Dedifferentiated amniotic fluid mesenchymal stem cell (primary cell): Measurements from ENCODE around the gene GOLGA8O.
"Not testable (repeated sequence)": the region's sequence is repeated elsewhere in the genome, so short reads cannot be mapped to it uniquely, and the experiment has no call there.

Source experiments
- DNase-seq: peaks from one replicate; pipeline ENCODE4 v3.0.0-alpha.2; 2016; ENCODE audit errors: extremely low spot score

GOLGA8O gene, protein sequence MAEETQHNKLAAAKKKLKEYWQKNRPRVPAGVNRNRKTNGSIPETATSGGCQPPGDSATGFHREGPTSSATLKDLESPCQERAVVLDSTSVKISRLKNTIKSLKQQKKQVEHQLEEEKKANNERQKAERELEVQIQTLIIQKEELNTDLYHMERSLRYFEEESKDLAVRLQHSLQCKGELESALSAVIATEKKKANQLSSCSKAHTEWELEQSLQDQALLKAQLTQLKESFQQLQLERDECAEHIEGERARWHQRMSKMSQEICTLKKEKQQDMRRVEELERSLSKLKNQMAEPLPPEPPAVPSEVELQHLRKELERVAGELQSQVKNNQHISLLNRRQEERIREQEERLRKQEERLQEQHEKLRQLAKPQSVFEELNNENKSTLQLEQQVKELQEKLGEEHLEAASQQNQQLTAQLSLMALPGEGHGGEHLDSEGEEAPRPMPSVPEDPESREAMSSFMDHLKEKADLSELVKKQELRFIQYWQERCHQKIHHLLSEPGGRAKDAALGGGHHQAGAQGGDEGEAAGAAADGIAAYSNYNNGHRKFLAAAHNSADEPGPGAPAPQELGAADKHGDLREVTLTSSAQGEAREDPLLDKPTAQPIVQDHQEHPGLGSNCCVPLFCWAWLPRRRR

DNA sequence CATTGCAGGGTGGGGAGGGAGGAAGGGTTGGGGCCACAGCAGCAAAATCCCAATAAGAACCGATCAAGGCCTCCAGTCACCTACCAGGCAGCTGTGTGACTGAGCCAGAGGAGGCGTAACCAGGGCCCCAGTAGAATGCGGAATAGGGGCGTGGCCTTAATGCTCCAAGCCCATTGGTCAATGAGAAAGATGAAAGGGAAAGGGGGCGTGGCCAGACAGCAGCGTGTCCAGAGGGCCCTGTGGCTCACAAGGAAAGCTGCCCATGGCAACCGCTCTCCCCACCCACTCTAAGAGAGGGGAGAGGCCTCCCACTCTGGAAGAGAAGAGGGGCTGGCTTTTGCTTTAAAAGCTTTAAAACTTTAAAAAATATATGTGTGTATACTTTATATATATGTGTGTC is at the start of gene GOLGA8O:
Gene GOLGA8O, minus strand, starts transcription at position 101 of the 400 bp plus-strand sequence. Its CDS starts 98 bp downstream, at position 3.
- not testable (repeated sequence) for DNase-seq

DNA sequence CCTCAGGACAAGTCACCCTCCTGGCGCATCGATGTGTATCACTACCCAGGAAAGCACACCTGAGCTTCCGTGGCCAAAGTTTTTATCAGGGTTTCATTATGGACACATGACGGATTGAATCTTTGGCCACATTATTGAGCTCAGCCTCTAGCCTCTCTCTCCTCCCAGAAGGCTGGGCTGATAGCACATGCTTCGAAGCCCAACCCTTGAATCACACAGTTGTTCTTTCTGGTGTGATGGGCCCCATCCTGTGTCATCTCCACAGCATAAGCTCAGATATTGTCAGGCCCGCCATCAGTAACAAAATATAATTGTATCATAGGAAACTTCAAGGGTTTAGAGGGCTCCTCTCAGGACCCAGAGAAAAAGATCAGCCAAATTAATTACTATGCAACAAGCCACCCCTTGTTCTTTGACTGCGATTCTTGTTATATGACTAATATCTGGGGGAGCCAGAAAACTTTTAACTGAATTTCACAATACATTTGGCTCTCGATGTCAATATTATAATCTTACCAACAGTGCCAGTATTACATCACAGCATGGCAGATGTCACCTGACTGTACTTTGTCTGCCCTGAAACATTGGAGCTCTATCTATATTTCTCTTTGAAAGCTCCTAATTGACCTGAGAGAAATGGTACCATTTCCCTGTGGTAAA is 48.8 kb upstream of the GOLGA8O start:
- not testable (repeated sequence) for DNase-seq

DNA sequence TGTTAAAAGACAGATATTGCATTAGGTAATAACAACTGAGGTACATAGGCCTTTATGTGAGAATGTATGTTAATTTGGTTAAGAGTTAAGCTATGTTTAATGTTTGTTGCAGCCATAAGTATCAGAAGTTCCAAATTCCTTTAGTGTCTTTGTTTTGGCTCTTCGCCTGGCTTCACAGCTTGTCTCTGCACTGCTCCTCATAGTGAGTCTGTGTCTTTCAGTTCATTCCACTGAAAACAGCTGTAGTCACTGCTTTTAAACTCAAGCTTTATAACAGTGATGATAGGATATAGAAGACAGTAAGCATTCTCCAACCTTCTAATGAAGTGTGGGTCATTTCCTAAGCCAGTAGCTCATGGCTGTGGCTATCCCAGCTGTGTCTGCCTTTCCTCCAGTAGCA is 47.5 kb upstream of the GOLGA8O start:
- DNase-seq: peak; percentile 14

DNA sequence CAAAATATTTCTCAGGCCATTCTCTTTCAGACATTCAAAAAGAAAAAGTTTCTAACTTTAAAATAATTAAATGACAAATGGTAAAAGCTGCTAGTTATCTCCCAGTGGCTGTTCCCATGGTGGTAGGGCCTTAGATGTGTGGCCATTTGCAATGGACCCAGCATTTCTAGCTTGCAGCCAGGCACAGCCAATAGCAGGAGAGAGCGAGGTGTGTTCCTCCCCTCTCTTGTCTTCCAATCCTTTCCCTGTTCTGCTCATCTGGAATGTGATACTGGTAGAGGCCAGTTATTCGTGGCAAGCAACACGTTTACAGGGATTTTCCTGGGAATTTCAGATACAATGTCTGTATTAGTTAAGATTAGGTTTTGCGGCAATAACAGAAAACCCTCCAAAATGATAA is 37.3 kb upstream of the GOLGA8O start:
- not testable (repeated sequence) for DNase-seq

DNA sequence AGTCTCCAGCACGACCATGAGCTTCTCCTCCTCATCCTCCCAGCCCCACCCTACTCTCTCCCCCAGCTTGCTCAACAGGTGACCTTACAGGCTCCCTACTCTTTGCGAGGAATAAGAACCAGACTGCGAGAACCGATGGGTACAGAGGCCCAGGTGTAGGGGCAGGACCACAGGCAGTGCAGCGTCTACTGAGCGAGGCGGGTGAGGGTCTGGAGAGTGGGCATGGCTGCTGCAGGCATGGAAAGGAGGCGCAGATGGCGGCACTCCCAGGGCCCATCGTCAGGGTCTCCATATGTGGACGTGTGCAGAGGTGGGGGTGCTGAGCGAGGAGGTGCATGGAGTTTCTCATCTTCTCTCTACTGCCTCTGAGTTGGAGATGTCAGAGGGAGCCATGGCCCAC is 31.0 kb upstream of the GOLGA8O start:
- DNase-seq: not testable (repeated sequence)

DNA sequence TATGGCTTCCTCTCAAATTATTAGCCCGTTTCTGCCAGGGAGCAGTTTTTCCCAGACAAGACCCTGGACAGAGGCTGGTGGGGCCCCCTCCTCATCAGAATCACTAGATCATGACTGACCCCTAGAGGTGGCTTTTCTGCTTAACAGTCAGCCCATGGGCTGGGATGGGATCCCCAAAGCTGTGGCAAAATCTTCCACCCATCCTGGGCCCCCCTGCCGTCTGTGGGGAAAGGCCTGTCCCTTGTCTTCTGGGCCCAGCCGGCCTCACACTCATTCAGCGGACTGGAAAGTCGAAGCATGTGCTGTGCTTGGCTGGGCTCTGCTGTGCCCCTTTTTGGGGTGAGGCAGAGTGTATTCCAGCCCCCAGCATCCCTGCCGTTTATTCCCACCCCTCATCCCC is 27.9 kb upstream of the GOLGA8O start:
- DNase-seq: not testable (repeated sequence)

DNA sequence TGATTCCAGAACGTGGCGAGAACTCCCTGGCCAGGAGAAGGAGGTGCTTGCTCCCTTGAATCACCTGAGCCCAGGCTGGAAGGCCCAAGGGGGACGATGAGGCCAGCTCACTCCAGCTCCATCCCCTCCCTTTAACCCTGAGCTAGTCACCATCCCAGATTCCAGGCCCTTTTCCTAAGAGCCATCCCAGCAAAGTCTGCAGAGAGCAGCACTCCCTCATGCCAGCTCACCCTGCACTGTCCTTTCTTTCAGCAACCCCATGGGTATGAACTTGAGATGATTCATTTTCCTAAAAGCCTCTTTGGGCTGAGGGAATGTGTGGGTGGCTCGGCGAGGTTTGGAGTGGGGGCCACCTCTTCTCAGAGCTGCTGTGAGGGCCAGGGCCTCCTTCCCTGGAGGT is 26.2 kb upstream of the GOLGA8O start:
- not testable (repeated sequence) for DNase-seq

DNA sequence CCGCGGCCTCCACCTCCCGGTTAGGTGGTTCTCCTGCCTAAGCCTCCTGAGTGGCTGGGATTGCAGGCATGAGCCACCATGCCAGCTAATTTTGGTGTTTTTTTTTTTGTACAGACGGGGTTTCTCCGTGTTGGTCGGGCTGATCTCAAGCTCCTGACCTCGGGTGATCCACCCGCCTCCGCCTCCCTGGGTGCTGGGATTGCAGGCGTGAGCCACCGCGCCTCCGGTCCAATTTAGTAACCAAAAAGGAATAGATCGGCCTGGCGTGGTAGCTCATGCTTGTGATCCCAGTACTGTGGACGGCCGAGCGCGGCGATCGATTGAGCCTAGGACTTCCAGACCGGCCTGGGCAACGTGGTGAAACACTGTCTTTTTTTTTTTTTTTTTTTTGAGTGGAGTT is 12.6 kb upstream of the GOLGA8O start:
- DNase-seq: not testable (repeated sequence)

DNA sequence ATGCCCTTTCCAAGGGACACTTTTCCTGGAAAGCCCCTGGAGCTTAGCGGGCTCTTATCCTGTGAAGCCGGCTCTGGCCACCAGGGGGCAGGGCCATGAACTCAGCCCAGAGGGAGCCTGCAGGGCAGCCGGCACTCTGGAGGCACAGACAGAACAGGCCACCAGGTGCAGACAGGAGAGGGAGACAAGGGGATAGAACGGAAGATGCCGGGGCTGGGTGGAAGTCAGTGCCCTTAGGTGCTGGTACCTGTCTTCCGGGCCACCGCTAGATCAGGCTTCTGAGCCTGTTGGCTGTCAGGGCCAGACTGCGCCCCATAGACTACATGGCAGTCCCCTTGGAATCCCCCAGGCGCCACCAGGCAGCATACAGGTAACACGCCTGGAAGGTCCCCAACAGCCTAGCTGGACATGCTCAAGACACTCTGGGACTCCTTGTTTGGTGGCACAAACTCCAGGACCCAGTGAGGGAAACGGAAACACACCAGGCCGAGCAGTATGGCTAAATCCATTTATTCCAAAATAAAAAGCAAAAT is 14.9 kb downstream of the GOLGA8O start:
- not testable (repeated sequence) for DNase-seq

DNA sequence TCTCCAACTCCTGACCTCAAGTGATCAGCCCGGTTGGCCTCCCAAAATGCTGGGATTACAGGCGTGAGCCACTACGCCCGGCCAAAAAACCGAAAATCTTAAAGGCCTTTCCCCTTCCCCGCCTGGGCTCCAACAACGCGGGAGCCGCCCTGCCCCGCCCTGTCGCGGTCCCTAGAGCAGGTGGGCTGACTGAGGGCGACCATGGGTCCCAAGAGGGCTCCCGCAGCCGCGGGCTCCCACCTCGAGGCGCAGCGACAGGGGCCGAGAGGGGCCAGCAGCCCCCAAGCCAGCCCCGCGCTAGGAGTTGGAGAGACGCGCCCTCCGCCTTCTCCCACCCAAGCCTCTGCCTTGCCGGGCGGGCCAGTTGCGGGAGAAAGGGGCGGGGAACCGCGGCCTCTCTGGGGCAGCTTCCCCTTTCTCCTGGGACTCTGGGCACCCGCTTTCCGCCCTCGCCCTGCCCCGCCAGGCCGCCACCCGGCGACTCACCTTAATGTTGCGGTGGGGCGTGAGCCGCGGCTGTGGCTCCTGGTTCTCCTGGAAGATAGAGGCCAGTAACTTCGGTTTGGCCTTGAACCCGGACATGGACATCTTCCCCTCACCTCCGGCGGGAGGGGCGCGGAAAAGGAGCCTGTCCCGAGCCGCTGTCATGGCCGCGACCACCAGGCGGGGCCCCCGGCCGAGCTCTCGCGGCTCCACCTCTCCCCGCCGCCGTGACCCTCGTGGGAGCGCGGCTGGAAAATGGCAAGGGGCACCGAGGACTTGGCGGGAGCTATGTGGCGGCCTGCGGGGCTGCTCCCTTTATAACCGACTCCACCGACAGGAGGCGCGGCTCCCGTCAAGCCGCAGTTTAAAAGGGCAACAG is 21.1 kb downstream of the GOLGA8O start:
- DNase-seq: not testable (repeated sequence)

DNA sequence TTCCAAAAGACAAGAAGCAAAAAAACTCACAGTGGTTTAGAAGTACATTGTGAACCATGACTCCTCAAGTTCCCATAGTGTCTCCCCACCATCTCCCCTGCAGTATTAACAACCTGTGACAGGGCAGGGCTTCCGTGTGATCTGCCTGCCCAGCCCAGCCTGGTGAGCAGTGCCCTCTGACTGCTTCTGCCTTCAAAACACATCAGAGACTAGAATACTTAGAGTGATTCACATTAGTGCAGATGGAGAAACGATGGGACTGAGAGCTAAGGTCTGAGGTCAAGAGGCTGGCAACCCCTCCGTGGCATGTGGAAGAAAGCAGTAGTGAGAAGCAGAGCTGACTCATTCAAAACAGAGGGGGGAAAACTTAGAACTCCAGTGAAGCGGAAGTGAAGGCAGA is 27.8 kb downstream of the GOLGA8O start:
- DNase-seq: not testable (repeated sequence)

DNA sequence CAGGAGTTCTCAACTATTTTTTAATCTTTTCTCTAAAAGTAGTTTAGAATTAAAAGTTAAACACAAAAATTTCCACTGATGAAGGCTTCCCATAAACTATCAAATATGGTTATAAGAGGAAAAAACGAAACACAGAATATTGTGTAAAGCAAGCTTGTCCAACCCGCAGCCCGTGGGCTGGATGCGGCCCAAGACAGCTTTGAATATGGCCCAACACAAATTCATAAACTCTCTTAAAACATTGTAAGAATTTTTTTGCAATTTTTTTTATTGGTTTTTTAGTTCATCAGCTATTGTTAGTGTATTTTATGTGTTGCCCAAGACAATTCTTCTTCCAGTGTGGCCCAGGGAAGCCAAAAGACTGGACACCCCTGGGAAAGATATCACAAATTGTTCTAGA is 28.9 kb downstream of the GOLGA8O start:
- peak; percentile 8 for DNase-seq

DNA sequence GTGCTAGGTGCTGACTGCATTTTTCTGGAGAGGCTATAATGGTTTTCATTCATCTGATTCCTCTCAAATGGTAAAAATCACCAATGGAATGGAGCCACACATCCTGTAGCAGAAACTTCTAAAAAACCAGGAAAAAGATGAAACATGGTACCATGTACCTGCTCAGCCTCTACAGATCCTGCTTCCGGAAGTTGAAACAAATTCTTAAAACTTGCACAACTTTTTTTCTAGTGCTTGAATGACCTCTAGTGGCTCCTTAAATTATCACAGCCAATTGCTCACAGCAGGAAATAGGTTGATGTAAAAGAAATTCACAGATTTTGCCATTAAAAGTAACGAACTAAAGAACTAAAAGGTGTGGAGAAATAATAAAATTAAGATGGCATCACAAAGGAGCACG is 47.5 kb downstream of the GOLGA8O start:
- DNase-seq: not testable (repeated sequence)

DNA sequence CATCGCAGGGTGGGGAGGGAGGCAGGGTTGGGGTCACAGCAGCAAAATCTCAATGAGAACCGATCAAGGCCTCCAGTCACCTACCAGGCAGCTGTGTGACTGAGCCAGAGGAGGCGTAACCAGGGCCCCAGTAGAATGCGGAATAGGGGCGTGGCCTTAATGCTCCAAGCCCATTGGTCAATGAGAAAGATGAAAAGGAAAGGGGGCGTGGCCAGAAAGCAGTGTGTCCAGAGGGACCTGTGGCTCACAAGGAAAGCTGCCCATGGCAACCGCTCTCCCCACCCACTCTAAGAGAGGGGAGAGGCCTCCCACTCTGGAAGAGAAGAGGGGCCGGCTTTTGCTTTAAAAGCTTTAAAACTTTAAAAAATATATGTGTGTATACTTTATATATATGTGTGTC is 52.2 kb downstream of the GOLGA8O start, which contains the start of gene GOLGA8K:
Gene GOLGA8K, minus strand, starts transcription at position 101 of the 400 bp plus-strand sequence. Its CDS starts 98 bp downstream, at position 3.
- DNase-seq: not testable (repeated sequence)

DNA sequence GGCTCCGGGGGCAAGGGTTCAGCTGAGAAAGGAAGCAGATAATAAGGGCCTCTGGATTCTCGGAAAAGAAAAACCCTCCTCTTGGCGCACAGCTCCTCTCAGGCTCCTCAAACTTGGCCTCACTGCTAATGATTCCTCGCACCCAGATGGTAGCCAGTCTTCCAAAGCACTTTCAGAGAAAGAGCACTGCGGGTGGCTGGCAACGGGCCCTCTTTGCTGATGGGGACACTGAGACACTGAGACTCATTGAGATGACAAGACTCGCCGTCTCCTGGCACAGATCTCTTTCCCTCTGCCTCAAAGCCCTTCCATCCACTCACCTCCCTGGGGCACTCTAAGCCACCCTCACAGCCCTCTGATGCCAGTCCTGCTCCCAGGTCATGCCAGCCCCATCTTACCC is 58.9 kb downstream of the GOLGA8O start:
- DNase-seq: not testable (repeated sequence)
